ENCODE results near the gene LRBA.

Gene LRBA

DNA sequence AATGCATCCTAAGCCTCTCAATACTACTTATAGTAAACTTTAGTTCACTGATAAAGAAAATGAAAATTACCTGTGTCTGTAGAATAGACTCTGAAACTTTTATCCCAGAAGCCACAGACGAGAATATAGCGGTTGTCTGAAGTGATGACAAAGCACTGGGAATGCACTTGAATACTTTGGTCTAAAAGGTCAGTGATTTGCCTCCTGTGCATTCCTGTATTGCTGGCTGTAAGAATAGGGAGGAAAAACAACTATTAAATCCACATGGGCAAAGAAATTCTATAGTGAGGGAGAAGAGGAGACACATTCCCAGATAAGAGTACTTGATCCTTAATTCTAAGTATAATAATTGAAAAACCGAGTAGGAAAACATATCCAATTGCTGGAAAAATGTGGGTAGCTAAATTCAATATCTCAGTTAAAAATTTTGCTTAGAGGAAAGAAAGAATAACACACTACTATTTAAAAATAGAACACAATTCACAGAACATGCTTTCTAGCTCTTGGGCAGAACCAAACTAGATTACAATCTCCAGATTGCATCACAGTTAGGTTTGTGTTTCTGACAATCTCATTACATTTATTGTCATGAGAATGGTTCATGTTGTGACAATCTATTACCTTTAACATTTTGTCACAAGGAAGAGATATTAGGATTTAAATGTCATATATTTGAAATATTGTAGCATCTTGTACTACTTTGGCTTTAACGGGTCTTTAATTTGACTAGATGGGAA, 704.8 kb downstream of the LRBA start:
- in situ Hi-C loops (cut with HindIII; ENCODE audit: low sequenced_read_pairs): no loop called here

DNA sequence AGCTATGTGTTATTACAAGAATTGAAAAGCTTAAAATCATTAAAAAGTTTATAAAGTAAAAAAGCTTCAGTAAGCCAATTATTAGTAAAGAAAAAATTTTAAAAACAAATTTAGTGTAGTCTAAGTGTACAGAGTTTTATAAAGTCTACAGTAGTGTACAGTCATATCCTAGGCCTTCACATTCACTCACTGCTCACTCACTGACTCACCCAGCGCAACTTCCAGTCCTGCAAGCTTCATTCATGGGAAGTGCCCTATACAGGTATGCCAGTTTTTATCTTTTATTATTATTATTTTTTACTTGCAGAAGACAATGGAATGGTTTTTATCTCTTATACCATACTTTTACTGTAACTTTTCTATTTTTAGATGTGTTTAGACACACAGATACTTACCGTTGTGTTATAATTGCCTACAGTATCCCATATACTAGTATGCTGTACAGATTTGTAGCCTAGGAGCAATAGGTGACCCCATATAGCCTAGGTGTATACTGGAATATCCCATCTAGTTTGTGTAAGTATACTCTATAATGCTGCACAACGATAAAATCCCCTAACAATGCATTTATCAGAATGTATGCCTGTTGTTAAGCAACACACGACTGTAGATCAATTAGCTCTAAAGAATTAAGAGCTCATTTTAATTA, 706.1 kb downstream of the LRBA start:
- in situ Hi-C loops (cut with HindIII; ENCODE audit: low sequenced_read_pairs): no loop called here

DNA sequence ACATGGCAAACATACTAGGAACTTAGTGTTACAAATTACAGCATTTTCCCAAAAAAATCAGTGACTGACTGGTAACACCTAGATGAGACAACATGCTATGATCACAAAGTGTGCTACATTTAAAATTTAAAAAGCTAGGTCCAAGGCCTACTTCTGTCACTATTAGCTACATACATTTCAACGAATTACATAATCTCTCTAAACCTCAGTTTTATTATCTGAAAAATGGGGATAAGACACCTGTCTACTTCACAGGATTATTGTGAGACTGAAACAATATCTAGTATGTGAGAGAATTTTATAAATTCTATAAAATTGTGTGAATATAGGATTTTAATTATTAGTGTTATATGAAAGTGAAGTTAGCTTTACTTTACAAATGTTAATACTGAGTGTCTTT, 708.4 kb downstream of the LRBA start:
- in situ Hi-C loops (cut with HindIII; ENCODE audit: low sequenced_read_pairs): no loop called here

DNA sequence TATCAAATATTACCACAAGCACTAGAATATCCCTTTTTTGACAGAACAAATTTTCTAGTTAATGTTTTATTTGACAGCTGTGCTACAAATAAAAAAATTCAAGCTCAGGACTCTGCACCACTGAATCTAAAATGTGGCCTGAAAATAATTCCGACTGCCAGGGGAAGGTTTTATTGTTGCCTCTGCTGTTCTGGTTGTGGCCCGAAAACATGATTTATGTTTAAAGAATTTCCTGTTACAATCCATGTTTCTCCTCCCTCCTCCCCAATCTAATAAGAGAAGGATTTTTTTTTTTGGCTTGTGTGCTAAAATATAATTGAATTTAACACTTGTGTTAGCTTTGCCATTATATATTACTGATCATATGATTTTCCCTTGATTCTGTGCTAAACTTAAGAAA, 709.1 kb downstream of the LRBA start:
- in situ Hi-C loops (cut with HindIII; ENCODE audit: low sequenced_read_pairs): no loop called here

DNA sequence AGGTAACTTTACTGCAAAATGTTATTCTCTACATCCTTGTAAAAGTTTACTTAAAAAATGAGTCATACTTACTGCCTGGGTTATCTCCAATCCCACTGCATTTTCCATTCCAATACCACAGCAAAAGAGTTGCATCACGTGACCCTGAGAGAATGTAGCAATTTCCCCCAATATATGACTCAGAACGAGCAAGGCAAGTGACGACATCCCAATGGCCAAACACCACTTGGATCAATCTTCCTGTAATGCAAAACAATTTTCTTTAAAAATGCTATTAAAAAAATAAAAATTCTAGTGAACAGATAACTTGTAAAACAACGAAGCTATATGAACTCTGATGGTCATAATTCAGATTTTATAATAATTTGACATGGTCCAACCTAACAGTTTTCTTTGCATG, 712.5 kb downstream of the LRBA start:
- in situ Hi-C loops (cut with HindIII; ENCODE audit: low sequenced_read_pairs): no loop called here

DNA sequence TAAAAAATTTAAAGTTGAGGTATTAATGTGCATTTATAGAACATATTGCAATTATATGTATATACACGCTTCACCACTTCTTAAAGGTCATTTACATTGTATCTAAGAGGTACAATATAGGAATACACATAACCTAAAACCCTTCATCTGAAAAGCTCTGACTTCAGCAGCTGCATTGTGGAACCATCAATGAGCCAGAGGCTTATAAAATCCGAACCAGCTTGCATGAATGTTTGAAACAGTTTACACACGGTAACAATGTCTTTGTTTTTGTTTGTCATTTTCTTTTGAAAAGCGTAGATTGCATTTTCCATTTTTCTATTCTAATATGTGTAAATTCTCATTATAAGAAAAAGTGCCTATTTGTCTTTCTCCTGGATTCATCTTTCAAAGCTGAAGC, 715.3 kb downstream of the LRBA start:
- in situ Hi-C loops (cut with HindIII; ENCODE audit: low sequenced_read_pairs): no loop called here

DNA sequence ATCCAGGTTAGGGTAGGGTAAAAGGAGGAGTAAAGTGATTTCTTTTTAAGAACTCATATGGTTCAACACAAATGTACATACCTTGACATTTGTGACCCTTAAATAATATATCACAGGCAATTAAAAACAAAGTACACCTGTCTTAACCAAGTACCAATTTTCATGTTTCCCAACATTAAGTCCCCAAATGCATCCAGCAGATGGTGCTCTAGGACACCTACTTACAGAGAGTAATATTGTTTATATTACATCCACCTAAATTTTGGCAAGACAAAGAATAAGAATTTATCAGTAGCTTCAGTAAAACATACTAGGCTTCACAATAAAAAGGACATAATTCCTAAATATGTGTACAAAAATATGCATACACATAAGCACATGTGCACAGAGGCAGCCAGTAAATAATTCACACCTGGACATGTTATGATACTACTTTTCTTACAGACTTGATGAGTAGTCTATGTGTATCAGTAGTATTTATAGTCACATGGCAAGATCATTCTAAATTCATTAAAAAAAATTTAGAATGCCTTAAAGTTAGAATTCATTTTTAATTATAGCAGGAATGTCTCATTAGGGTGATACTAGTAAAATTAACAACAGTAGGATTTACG, 717.1 kb downstream of the LRBA start:
- in situ Hi-C loops (cut with HindIII; ENCODE audit: low sequenced_read_pairs): no loop called here

DNA sequence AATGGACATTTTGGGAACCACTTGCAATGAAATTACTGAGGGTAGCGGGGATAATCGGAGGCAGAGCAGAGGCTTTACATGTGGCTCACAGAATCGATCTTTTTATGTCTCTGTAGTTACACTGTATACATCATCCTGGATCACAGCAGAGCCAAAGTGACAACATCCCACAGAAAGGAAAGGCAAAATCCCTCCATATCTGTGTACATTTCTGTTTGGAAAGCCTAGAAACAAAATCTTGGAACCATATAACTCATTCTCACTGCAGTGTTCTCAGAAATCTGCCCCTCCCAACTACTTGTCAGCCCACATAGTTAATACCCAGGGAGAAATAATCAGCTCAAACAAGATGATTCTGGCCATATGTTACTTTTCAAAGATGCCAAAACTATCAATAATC, 725.2 kb downstream of the LRBA start:
- in situ Hi-C loops (cut with HindIII; ENCODE audit: low sequenced_read_pairs): loop anchor here (10.0 kb wide), 1 partner anchor 575 kb away; no protein-coding TSS in a partner anchor

DNA sequence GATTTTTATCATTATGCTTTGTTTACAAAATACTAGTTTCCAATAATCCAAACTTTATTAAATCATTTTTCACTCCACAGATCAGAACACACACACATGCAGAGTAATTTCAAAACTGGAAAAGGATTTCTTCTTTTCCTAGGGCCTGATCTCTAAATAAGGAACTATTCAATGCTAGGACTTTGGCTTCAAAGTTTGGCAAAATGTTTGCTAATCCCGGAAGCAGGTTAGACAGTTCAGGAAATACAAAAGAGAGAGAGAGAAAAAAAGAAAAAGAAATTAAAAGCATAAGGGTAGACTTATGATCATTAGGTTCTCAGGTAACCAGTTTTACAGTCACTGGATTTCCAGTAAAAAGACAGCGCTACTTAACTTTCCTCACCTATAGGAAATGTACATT, 725.9 kb downstream of the LRBA start:
- in situ Hi-C loops (cut with HindIII; ENCODE audit: low sequenced_read_pairs): loop anchor here (10.0 kb wide), 1 partner anchor 576 kb away; no protein-coding TSS in a partner anchor

DNA sequence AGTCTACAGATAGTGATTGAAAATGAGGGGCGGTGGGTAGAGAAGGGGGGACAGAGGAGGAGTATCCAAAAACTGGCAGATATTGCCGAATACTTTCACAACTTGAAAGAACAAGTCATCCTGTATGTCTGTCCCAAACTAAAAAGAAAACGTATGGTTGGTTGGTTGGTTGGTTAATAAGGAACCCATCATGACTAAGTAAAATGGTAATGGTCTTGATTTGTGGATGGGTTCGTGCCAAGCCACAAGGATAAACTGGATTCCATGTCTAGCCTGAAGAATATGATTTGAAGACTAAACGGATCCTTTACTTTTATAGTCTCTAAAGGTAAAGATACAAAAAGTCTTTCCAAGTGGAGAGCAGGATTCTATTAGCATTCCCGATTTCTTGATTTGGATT, 728.4 kb downstream of the LRBA start:
- in situ Hi-C loops (cut with HindIII; ENCODE audit: low sequenced_read_pairs): loop anchor here (10.0 kb wide), 1 partner anchor 578 kb away; no protein-coding TSS in a partner anchor

DNA sequence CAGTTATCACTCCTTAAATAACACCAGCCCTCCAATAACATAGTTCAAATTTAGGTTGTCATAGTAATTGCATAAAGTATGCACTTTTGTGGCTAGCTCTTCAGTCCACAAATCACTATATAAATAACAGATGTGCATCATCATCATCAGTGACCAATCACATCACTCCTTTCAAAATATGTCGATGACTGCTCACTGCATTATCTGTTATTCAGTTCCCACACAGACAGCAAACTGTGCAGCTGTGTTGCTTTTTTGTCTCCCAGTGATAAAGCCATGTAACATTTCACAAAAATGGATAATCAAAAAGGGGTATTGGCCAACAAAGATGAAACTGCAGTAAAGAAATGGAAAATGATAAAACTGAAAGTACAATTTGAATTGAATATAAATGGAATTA, 731.4 kb downstream of the LRBA start:
- in situ Hi-C loops (cut with HindIII; ENCODE audit: low sequenced_read_pairs): loop anchor here (10.0 kb wide), 1 partner anchor 581 kb away; no protein-coding TSS in a partner anchor

DNA sequence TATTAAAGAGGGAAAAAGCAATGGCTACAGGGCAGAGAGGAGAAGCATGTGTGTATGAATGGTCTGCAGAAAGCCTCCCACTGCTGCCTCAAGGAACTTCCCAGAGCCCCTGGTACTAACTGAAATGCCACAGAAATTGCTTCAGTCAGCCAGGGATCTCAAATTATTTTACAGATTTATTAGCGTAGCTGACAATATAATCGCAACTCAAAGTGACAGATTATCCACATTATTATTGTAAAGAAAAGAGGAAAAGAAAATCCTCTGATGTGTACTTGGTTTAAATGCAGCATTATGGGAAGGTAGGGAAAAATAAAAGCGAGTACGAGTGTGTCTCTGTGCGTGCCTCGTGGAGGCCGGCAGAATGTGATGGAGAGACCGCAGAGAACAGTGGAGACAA, 734.1 kb downstream of the LRBA start:
- in situ Hi-C loops (cut with HindIII; ENCODE audit: low sequenced_read_pairs): loop anchor here (10.0 kb wide), 1 partner anchor 584 kb away; no protein-coding TSS in a partner anchor

DNA sequence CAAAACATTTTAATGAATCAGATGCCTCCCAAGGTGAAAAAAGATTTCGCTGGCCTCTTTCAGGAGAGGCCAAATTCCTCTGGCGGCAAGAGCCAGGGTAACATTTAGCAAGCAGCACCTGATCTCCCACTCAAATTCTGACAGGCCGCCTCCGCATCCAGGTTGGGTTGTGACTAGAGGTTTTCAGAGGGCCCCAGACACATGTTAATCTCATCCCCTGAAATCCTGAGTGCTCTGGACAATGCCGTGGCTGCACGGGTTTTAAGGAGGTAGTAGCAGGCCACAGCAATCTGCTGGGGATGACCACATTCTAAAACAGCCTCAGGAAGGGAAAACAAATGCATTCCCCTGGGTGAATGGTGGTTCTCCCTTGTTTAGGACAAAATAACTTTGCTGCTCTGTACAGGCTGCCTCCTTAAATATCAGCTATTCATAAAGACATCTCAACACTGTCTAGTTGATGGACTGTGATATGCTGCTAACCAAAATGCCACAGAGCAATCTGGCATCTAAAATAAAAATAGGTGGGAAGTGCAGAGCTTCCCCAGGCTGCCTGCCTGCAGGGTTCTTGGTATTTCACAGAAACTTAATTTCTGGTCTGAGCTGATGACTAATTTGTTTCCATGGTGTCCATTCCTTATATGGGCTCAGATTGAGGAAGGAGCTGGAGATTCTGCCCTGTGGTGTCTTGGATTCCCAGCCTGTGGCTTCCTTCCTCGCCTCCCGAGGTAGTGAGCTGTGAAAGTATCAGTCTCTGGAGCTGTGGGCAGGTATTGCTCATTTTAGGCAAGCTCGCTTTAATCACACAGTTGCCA, 734.8 kb downstream of the LRBA start:
- in situ Hi-C loops (cut with HindIII; ENCODE audit: low sequenced_read_pairs): loop anchor here (10.0 kb wide), 1 partner anchor 585 kb away; no protein-coding TSS in a partner anchor

DNA sequence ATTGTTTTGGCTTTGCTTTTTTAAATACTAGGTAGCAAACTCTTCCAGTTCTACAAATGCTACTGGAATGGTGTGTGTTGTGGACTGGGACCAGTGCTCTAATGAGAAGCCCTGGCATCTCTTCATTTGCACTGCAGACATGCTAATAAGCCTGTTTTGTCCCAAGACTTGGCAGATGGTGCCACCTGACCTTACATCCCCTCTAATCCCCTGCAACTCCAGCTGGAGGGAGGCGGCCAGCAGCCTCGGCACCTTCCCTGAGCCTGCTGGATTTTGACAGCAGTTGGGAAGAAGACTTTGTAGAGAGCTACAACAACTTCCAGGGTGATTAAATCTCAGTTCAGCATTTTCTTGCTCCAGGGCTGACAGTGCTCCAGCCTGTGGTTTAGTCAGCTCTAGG, 736.9 kb downstream of the LRBA start:
- in situ Hi-C loops (cut with HindIII; ENCODE audit: low sequenced_read_pairs): loop anchor here (5.0 kb wide), 1 partner anchor 56 kb away; no protein-coding TSS in a partner anchor

DNA sequence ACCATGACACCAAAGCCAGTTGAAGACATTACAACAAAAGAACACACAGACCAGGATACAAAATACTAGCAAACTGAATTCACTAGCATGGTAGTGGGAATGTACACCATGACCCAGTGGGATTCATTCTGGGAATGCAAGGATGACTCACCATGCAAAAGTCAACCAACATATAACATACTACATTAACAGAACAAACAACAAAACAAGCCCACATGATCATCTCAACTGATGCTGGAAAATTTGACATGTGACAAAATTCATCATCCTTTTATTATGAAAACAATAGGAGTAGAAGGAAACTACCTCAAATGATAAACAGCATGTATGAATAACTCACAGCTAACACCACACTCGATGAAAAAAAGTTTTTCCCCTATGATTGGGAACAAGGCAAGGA, 746.6 kb downstream of the LRBA start:
- in situ Hi-C loops (cut with HindIII; ENCODE audit: low sequenced_read_pairs): no loop called here

DNA sequence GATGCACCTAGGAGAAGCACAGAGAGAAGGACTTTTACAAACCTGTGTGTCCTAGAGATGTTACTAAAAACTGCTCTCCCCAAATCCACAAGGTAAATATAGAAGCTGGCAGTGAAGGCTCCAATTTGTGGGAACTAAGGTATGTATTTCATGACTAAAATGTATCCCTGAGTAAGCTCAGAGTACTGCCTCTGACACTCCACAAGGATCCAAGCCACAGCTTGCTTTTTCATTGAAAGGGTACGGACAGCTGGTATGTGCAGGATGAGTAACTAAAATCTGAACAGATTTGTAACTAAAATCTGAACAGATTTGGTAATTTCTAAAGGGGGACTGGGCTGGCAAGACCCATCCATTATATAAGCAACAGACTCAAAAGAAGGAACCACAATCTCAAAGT, 749.3 kb downstream of the LRBA start:
- in situ Hi-C loops (cut with HindIII; ENCODE audit: low sequenced_read_pairs): no loop called here

DNA sequence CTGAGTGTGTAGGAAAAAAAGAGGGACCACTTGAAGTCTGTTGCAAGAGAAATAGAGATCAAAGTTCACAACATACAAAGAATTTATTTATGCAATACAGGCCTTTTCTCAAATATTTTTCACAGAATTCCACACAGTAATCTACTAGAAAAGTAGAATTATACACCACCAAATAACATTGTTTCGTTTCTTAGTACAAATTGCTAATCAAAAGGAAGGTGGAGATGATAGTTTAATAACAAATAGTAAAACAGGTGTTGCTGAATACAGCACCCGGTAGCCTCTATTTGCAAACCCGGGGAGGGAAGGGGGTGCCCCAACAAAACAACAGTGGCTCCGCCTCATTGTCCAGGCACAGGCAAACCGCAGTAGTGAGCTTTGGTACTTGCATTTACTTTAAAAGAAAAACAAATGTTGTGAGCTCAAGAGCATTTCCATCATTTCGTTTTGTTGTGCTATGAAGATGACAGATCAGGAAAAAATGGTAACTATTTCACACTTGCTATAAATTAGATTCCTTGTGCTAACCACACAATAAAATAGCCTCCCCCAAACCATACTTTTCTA, 750.4 kb downstream of the LRBA start:
- in situ Hi-C loops (cut with HindIII; ENCODE audit: low sequenced_read_pairs): no loop called here

DNA sequence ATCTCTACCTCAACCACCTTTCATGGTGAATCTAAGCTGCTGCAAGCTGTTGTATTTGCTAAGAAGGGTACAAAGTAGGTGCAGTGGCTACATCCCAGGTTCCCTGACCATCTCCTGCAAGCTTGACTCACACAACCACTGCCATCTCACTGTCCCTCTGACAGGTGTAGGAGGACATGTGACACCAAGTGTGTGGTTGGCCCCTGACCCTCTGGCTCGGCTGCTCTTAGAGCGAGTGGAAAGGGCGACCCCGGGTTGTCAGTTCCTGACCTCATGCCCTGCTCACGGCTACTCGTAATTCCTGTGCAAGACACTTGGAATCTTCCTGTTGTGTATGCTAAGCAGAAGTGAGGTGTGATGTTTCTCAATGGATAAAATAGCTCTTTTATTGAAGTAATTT, 752.5 kb downstream of the LRBA start:
- in situ Hi-C loops (cut with HindIII; ENCODE audit: low sequenced_read_pairs): no loop called here

DNA sequence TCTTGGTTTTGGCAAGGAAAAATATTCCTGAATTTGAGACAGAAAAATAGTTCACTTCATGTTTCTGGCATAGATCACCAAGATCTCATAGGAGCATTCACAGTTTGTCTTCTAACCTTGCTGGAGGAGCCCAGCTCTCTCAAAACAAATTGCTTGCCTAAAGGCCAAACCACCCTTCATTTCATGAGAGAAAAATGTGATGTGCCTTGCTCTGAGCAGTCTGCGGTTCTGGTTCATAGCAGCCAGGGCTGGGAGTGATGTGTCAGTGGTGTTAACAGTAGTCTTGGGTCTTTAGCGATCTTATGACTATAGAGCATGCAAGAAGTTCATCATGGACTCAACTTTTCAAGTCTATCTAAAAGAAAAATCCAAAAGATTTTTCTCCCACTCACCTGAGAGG, 753.5 kb downstream of the LRBA start:
- in situ Hi-C loops (cut with HindIII; ENCODE audit: low sequenced_read_pairs): no loop called here

DNA sequence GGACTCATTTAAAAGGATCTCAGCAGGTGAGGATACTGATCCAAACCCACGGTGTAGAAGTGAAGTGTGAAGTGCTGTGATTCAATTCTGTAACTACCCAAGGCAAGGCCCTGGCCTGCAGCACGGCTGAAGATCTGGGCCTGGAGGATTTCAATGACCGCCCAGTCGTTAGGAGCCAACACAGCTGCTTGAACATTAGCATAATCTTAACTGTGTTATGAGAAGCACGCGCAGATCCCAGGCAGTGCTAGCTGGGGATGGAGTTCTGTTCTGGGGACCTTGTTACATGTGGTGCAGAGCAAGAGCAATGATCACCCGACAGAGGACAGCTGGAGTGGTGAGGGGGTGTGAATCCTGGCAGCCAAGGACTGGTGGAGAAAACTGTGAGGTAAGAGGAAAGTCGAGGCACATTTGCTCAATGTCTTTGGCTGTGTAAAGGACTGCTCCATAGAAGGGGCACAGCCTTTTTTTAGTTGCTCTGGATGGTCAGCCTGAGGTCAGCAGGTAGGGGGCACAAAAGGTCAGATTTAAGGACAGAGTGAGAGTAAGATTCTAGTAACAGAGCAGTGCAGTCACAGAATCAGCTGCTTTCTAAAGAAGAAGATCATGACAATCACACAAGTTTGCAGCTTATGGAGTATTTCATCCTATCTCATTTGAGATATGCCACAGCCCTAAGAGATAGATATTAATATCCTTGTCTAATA, 755.1 kb downstream of the LRBA start:
- in situ Hi-C loops (cut with HindIII; ENCODE audit: low sequenced_read_pairs): no loop called here

Measured in endothelial cell of hepatic sinusoid (primary cell).